Neural progenitor cell (in vitro differentiated cells): ENCODE data around the gene BMF. TPM values are rescaled to one million over a fixed set of nuclear protein-coding genes. Genes with fewer than 3 reads are reported as not detected.
"Not testable (repeated sequence)": the region's sequence is repeated elsewhere in the genome, so short reads cannot be mapped to it uniquely, and the experiment has no call there.

Source experiments
- DNase-seq: peaks from one replicate; pipeline ENCODE4 v3.0.0-alpha.2; 2016; ENCODE audit warnings: low spot score
- H2AFZ ChIP-seq: fragments of 200-600 bp; sonication (generic); replicated peaks from 2 replicates; pipeline ENCODE4 v1.6.1; 2016; ENCODE audit warnings: antibody characterized with exemption
- H3F3A ChIP-seq: fragments of 200-600 bp; sonication (generic); 2 replicates; pipeline ENCODE4 v1.6.1; 2016; ENCODE audit warnings: antibody characterized with exemption, low read depth
- H3K27ac ChIP-seq: fragments of 200-600 bp; sonication (generic); 2 replicates; pipeline ENCODE4 v1.5.1; 2016; ENCODE audit warnings: mild to moderate bottlenecking
- H3K27me3 ChIP-seq: fragments of 200-600 bp; sonication (generic); 2 replicates; pipeline ENCODE4 v1.6.1; 2016; ENCODE audit warnings: mild to moderate bottlenecking, moderate library complexity
- H3K36me3 ChIP-seq: fragments of 200-600 bp; sonication (generic); 2 replicates; pipeline ENCODE4 v1.5.1; 2016
- H3K4me1 ChIP-seq: fragments of 200-600 bp; sonication (generic); 2 replicates; pipeline ENCODE4 v1.6.1; 2016; ENCODE audit warnings: mixed run types
- H3K4me2 ChIP-seq: fragments of 200-600 bp; sonication (generic); 2 replicates; pipeline ENCODE4 v1.6.1; 2016
- H3K4me3 ChIP-seq: fragments of 200-600 bp; sonication (generic); 2 replicates; pipeline ENCODE4 v1.5.1; 2016
- H3K79me2 ChIP-seq: fragments of 200-600 bp; sonication (generic); 2 replicates; pipeline ENCODE4 v1.6.1; 2016; ENCODE audit warnings: low read depth
- H3K9ac ChIP-seq: fragments of 200-600 bp; sonication (generic); 2 replicates; pipeline ENCODE4 v1.6.1; 2016
- H3K9me3 ChIP-seq: fragments of 200-600 bp; sonication (generic); 2 replicates; pipeline ENCODE4 v1.5.1; 2016; ENCODE audit warnings: low read depth
- H4K20me1 ChIP-seq: fragments of 200-600 bp; sonication (generic); 2 replicates; pipeline ENCODE4 v1.6.1; 2016; ENCODE audit warnings: low read depth
- H3K27ac Mint-ChIP-seq: 3 replicates; pipeline ENCODE4 v1.8.0; 2021; ENCODE audit warnings: mixed read lengths
- H3K27me3 Mint-ChIP-seq: 2 replicates; pipeline ENCODE4 v1.8.0; 2022; ENCODE audit warnings: low read depth, mild to moderate bottlenecking, inconsistent platforms, moderate library complexity, mixed read lengths; ENCODE audit not compliant: insufficient read depth
- H3K36me3 Mint-ChIP-seq: 3 replicates; pipeline ENCODE4 v1.8.0; 2021; ENCODE audit warnings: mixed read lengths
- H3K4me1 Mint-ChIP-seq: 3 replicates; pipeline ENCODE4 v1.8.0; 2021; ENCODE audit warnings: mixed read lengths
- H3K4me3 Mint-ChIP-seq: 3 replicates; pipeline ENCODE4 v1.8.0; 2021; ENCODE audit warnings: mild to moderate bottlenecking, moderate library complexity, mixed read lengths
- H3K9me3 Mint-ChIP-seq: 3 replicates; pipeline ENCODE4 v1.8.0; 2020; ENCODE audit warnings: mixed read lengths
- EZH2 ChIP-seq: fragments of 200-600 bp; sonication (generic); IDR thresholded peaks from 2 replicates; pipeline ENCODE4 v1.6.1; 2017; ENCODE audit warnings: antibody characterized with exemption, mild to moderate bottlenecking, moderate library complexity
- EZH2phosphoT487 ChIP-seq: fragments of 200-600 bp; sonication (generic); IDR thresholded peaks from 2 replicates; pipeline ENCODE4 v1.6.1; 2017; ENCODE audit warnings: antibody characterized with exemption
- total RNA-seq: library from RNA; depleted of rRNA; stranded (reverse); fragments of >200 nt; gene quantifications from 2 replicates; pipeline ENCODE4 v1.2.3, GENCODE V29; 2015; ENCODE audit warnings: low replicate concordance
- TF ChIP-seq, protein P1 (sequence below): fragments of 200-600 bp; sonication (generic); IDR thresholded peaks from 2 replicates; pipeline ENCODE4 v1.5.1; 2017; ENCODE audit warnings: antibody characterized with exemption, mild to moderate bottlenecking

The BMF gene, protein sequence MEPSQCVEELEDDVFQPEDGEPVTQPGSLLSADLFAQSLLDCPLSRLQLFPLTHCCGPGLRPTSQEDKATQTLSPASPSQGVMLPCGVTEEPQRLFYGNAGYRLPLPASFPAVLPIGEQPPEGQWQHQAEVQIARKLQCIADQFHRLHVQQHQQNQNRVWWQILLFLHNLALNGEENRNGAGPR
- total RNA-seq: 8.0 and 12.1 TPM in 2 replicates

DNA sequence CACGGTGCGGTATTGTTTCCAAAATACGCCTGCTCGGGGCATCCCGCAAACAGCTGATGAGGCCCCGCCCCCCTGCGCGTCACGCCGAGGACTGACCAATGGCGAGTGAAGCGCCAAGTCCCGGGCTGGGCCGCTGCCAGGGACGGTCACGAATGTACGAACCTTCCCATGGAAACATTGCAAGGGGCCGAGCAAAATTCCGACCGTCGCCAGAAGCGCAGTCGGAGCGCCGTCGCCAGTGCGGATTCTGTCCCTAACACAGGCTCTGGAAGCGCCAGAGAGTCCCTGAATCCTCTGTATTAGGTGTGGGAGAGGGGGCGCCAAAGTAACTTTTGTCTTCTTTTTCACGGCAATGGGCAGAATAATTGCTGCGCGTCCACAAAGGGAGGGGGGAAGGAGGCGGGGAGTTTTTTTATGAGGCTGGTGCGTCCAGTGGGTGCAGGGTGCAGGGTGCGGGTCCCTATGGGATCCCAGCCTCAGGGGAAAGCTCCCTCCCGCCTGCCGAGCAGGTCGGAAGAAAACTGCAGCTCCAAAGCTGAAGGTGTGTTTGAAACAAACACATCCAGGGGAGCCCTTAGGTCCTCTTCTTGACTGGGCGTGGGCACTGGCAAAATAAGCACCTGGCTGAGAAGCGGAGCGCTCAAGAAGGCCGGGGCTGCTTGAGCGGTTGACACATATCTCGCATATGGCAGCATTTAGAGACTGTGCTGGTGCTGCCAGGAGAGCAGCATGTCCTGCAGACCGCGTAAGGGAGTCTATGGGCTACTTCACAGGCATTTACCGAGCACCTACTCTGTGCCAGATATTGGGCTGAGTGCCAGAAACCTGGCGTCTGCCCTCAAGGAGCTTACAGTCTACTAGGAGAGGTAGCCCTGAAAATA lies at the start of gene BMF:
TSS of gene BMF (minus strand) at position 25 of the 881 bp plus-strand sequence. CDS start 2,793 bp downstream, outside the sequence.
- peak; percentile 100 for DNase-seq
- Histone ChIP-seq H3K4me3 (peak within 1 kb of the TSS; percentile 92), H2AFZ (peak within 1 kb of the TSS; percentile 85), H3K79me2 (no peaks in the 10 kb centered on the region), H3K4me2 (peak within 1 kb of the TSS; percentile 94), H3K27me3 (peaks cover 33% of the 10 kb centered on the region), H3K9me3 (no peaks in the 10 kb centered on the region), H4K20me1 (peaks cover 40% of the 10 kb centered on the region), H3F3A (peaks cover 56% of the 10 kb centered on the region), H3K27ac (no peak within 1 kb of the TSS), H3K4me1 (peaks cover 53% of the 10 kb centered on the region), H3K36me3 (no peaks in the 10 kb centered on the region), H3K9ac (no peak within 1 kb of the TSS)
- TF ChIP-seq, protein P1, sequence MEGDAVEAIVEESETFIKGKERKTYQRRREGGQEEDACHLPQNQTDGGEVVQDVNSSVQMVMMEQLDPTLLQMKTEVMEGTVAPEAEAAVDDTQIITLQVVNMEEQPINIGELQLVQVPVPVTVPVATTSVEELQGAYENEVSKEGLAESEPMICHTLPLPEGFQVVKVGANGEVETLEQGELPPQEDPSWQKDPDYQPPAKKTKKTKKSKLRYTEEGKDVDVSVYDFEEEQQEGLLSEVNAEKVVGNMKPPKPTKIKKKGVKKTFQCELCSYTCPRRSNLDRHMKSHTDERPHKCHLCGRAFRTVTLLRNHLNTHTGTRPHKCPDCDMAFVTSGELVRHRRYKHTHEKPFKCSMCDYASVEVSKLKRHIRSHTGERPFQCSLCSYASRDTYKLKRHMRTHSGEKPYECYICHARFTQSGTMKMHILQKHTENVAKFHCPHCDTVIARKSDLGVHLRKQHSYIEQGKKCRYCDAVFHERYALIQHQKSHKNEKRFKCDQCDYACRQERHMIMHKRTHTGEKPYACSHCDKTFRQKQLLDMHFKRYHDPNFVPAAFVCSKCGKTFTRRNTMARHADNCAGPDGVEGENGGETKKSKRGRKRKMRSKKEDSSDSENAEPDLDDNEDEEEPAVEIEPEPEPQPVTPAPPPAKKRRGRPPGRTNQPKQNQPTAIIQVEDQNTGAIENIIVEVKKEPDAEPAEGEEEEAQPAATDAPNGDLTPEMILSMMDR: peak; percentile 53
- TF ChIP-seq EZH2: peak; percentile 34
- TF ChIP-seq EZH2phosphoT487: peak; percentile 40
- Mint-ChIP-seq H3K4me1 (peaks cover 84% of the 10 kb centered on the region), H3K27me3 (peaks cover 25% of the 10 kb centered on the region), H3K9me3 (no peaks in the 10 kb centered on the region), H3K27ac (peak within 1 kb of the TSS; percentile 97), H3K36me3 (peaks cover 13% of the 10 kb centered on the region), H3K4me3 (peak within 1 kb of the TSS; percentile 96)

DNA sequence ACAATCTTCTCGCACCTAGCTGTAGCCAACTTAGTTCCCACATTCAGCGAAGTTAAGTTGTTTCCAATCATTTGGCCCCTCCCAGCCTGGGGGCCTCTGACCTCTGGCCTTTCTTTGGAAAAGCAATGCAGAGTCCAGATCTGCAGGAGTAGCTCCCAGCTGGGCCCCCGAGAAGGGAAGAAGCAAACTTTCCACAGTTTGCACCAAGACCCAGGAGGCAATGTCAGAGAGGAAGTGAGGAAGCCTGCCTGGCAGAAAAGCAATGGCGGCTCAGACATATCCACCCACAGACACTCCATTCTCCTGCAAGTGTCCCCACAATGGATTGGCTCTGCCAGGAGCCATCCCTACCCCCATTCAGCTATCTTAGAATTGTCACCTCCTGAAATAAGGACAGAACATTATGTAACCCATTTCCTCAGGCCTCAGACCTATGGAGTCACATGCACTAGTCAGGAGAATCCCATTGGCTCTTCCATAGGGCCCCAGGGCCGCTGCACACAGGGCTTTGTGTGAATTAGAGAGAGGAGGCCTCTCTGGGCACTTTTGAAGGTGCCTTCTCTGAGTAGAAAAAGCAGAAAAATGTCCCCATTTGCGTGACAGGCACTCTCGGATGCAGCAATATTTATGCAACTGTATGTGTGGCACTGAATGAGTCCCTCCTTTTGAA lies 49.2 kb upstream of the BMF start:
- Histone ChIP-seq H2AFZ (peak overlapping the region; percentile 67), H3K4me1 (peaks cover 32% of the 10 kb centered on the region), H3K27ac (no peak overlapping the region), H3K79me2 (peaks cover 20% of the 10 kb centered on the region), H3F3A (peaks cover 7% of the 10 kb centered on the region), H3K4me3 (no peak overlapping the region), H3K27me3 (no peaks in the 10 kb centered on the region), H3K9ac (no peak overlapping the region), H3K4me2 (no peak overlapping the region), H3K36me3 (no peaks in the 10 kb centered on the region), H4K20me1 (peaks cover 13% of the 10 kb centered on the region), H3K9me3 (no peaks in the 10 kb centered on the region)
- peaks cover under 1% of the 10 kb centered on the region for H3K36me3 Mint-ChIP-seq
- H3K4me3 Mint-ChIP-seq: no peak overlapping the region
- peak overlapping the region; percentile 58 for H3K27ac Mint-ChIP-seq
- DNase-seq: no peak
- H3K4me1 Mint-ChIP-seq: peaks cover 25% of the 10 kb centered on the region
- H3K9me3 Mint-ChIP-seq: no peaks in the 10 kb centered on the region
- TF ChIP-seq, protein P1: no peak
- TF ChIP-seq EZH2phosphoT487 (no peak), EZH2 (no peak)
- peaks cover 8% of the 10 kb centered on the region for H3K27me3 Mint-ChIP-seq

DNA sequence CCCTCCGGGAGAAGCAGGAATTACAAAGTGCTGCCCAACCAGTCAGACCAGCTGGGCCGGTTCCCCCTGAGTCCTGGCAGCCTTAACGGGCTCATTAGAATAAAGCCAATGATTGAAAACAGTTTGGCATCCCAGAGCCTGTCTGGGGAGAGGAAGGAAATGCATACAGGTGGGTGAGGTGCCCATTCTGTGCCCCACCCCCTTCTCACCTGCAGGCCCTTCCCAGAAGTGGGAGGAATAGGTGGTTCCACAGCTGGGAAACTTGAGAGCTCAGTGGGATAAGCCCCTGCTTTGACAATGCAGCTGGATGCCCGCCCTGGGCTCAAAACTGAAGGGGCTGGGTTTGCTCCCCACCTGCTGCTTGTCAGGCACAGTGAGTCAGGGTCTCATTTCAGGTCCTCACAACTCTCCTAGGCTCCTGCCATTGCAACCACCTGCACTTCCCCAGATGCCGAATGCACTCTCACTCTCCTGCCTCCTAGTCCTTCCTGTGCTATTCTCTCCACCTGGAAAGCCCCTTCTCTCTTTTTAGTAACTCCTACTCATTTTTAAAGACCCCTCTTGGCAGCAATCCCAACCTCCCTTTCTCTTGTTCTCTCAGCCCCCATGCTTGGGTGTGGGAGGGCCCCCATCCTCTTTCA lies 46.7 kb upstream of the BMF start:
- peak overlapping the region; percentile 45 for H3K4me2 ChIP-seq
- Mint-ChIP-seq H3K4me3 (no peak overlapping the region), H3K9me3 (no peaks in the 10 kb centered on the region), H3K27me3 (peaks cover 8% of the 10 kb centered on the region), H3K36me3 (no peaks in the 10 kb centered on the region), H3K4me1 (peaks cover 25% of the 10 kb centered on the region), H3K27ac (no peak overlapping the region)
- H3K27ac ChIP-seq: no peak overlapping the region
- TF ChIP-seq, protein P1: no peak
- TF ChIP-seq EZH2: no peak
- no peak for TF ChIP-seq EZH2phosphoT487
- no peak overlapping the region for H2AFZ ChIP-seq
- H3F3A ChIP-seq: peaks cover 7% of the 10 kb centered on the region
- no peak overlapping the region for H3K4me3 ChIP-seq
- H3K9ac ChIP-seq: no peak overlapping the region
- peaks cover 19% of the 10 kb centered on the region for H3K4me1 ChIP-seq
- H3K9me3 ChIP-seq: no peaks in the 10 kb centered on the region
- DNase-seq: peak; percentile 41
- H4K20me1 ChIP-seq: no peaks in the 10 kb centered on the region
- H3K27me3 ChIP-seq: no peaks in the 10 kb centered on the region
- no peaks in the 10 kb centered on the region for H3K79me2 ChIP-seq
- H3K36me3 ChIP-seq: no peaks in the 10 kb centered on the region

DNA sequence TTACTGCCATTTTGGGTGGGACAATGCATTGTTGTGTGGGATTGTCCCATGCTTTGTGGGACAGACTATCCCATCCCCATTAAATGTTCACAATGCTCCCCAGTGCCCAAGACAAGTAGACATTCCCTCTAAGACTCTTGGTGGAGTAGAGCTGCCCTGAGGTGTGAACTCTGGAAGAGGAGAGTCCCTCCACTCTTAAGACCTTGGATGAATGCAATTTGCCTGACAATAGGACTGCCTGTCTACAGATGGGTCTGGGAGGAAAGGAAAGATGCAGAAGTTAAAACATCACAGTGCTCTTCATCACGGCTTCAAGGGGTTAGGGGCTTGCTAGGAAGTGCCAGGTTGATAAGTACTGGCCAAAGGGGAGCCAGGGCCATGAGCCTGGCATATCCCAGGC lies 46.1 kb upstream of the BMF start:
- not testable (repeated sequence) for H3K9me3 Mint-ChIP-seq, DNase-seq, H4K20me1 ChIP-seq, H3K36me3 ChIP-seq, H2AFZ ChIP-seq, H3K27me3 Mint-ChIP-seq, H3K36me3 Mint-ChIP-seq, H3K4me2 ChIP-seq, H3K4me3 Mint-ChIP-seq, H3K4me3 ChIP-seq, H3K9me3 ChIP-seq, H3K9ac ChIP-seq, H3K27ac Mint-ChIP-seq, H3K27me3 ChIP-seq, H3K79me2 ChIP-seq, H3F3A ChIP-seq, H3K27ac ChIP-seq
- H3K4me1 ChIP-seq: peaks cover 17% of the 10 kb centered on the region
- H3K4me1 Mint-ChIP-seq: peaks cover 25% of the 10 kb centered on the region
